ENCODE measurements around the gene GINM1.

The GINM1 gene

DNA sequence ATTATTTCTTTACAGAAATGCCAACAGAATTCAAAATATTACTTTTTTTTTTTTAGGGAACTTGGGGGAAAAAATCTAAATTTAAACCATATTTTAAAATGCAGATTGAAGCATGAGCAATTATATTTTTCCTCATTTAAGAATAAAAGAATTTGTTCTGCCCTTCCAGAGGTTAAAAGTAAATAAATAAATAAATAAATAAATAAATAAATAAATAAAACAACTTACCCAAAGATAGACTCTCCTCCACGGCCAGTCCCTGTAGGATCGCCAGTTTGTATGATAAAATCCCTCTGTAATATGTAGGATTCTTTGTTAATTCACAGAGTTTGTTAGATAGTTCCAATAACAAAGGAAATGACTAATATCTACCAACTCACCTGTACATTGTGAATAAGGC lies 25.0 kb upstream of the GINM1 start:
- no peak overlapping the region for H3K4me2 ChIP-seq (ENCODE audit: low read depth, low read length, poor library complexity, severe bottlenecking)
- H3K27me3 ChIP-seq (ENCODE audit: low read length), result no peaks in the 10 kb centered on the region
- H3K9me3 ChIP-seq (ENCODE audit: insufficient read depth, low read length), result no peaks in the 10 kb centered on the region
- no peak overlapping the region for H2AFZ ChIP-seq (ENCODE audit: low read depth, low read length, severe bottlenecking)
- peaks cover 5% of the 10 kb centered on the region for H3F3A ChIP-seq (ENCODE audit: insufficient read depth)
- peaks cover 45% of the 10 kb centered on the region for H3K79me2 ChIP-seq (ENCODE audit: insufficient read depth, low read length)
- peaks cover 3% of the 10 kb centered on the region; the same call in 1 of the 2 replicates for H4K20me1 ChIP-seq (ENCODE audit: low read depth, low read length)
- H3K9ac ChIP-seq (ENCODE audit: low read length), result no peak overlapping the region
- TF ChIP-seq, protein P1, sequence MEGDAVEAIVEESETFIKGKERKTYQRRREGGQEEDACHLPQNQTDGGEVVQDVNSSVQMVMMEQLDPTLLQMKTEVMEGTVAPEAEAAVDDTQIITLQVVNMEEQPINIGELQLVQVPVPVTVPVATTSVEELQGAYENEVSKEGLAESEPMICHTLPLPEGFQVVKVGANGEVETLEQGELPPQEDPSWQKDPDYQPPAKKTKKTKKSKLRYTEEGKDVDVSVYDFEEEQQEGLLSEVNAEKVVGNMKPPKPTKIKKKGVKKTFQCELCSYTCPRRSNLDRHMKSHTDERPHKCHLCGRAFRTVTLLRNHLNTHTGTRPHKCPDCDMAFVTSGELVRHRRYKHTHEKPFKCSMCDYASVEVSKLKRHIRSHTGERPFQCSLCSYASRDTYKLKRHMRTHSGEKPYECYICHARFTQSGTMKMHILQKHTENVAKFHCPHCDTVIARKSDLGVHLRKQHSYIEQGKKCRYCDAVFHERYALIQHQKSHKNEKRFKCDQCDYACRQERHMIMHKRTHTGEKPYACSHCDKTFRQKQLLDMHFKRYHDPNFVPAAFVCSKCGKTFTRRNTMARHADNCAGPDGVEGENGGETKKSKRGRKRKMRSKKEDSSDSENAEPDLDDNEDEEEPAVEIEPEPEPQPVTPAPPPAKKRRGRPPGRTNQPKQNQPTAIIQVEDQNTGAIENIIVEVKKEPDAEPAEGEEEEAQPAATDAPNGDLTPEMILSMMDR (IDR thresholded peaks at IDR 0.05; ENCODE audit: insufficient read depth, low read length, poor library complexity, severe bottlenecking), result no peak
- no peak for TF ChIP-seq EZH2phosphoT487 (conservative IDR thresholded peaks at IDR 0.05; ENCODE audit: low read length)
- no peaks in the 10 kb centered on the region for H3K9me2 ChIP-seq (replicated peaks; ENCODE audit: insufficient read depth, low read length)
- no peak overlapping the region for H3K27ac ChIP-seq (ENCODE audit: low read depth, low read length)
- peaks cover 12% of the 10 kb centered on the region; the same call in 1 of the 2 replicates for H3K36me3 ChIP-seq (ENCODE audit: low read length)
- H3K4me3 ChIP-seq (ENCODE audit: insufficient read depth, low read length, poor library complexity, severe bottlenecking), result no peak overlapping the region

DNA sequence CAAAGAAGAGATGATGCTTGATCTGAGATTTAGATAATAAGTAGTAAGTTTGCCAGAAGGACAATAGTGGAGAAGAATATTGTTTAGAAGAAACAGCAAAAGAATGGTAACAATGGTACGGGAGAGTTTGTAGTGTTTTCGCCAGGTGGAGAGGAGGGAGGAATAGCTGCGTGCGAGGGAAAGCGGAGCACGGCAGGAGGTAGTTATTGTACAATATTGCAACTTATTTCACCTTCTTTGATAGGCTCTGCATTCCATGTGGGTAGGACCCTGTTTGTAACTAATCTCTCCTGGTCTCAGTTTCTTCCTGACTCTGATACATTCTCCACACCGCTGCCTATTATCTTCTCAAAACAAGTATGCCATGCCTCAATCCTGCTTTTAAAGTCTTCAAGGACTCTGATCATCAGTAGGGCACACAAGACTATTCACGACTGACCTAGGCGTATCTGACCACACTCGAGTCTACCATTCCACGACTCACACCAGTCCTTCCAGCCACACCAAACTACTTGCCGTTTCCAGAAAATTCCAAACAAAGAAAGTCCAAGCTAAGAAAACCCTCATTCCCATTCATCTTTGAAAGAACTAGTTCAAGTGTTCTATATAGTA lies 21.4 kb upstream of the GINM1 start:
- Histone ChIP-seq H2AFZ (ENCODE audit: low read depth, low read length, severe bottlenecking) (no peak overlapping the region), H3K9me2 (replicated peaks; ENCODE audit: insufficient read depth, low read length) (no peaks in the 10 kb centered on the region), H4K20me1 (ENCODE audit: low read depth, low read length) (peaks cover 3% of the 10 kb centered on the region; the same call in 1 of the 2 replicates), H3K27ac (ENCODE audit: low read depth, low read length) (no peak overlapping the region), H3K4me2 (ENCODE audit: low read depth, low read length, poor library complexity, severe bottlenecking) (peak overlapping the region; percentile 80), H3K9ac (ENCODE audit: low read length) (peak overlapping the region; percentile 86), H3K27me3 (ENCODE audit: low read length) (no peaks in the 10 kb centered on the region), H3K9me3 (ENCODE audit: insufficient read depth, low read length) (no peaks in the 10 kb centered on the region), H3K36me3 (ENCODE audit: low read length) (peaks cover 7% of the 10 kb centered on the region; the same call in 1 of the 2 replicates), H3K4me3 (ENCODE audit: insufficient read depth, low read length, poor library complexity, severe bottlenecking) (peak overlapping the region; percentile 83), H3F3A (ENCODE audit: insufficient read depth) (peaks cover 12% of the 10 kb centered on the region), H3K79me2 (ENCODE audit: insufficient read depth, low read length) (peaks cover 45% of the 10 kb centered on the region)
- TF ChIP-seq EZH2phosphoT487 (conservative IDR thresholded peaks at IDR 0.05; ENCODE audit: low read length), result no peak
- TF ChIP-seq, protein P1 (IDR thresholded peaks at IDR 0.05; ENCODE audit: insufficient read depth, low read length, poor library complexity, severe bottlenecking), result no peak

GRCh38 chr6:149545258-149545753 lies 20.9 kb upstream of the GINM1 start:
- Histone ChIP-seq H3K27ac (ENCODE audit: low read depth, low read length) (peak overlapping the region; percentile 93), H3K9me3 (ENCODE audit: insufficient read depth, low read length) (no peaks in the 10 kb centered on the region), H3K27me3 (ENCODE audit: low read length) (no peaks in the 10 kb centered on the region), H3K4me3 (ENCODE audit: insufficient read depth, low read length, poor library complexity, severe bottlenecking) (peak overlapping the region; percentile 83), H3K79me2 (ENCODE audit: insufficient read depth, low read length) (peaks cover 45% of the 10 kb centered on the region), H3K36me3 (ENCODE audit: low read length) (peaks cover 7% of the 10 kb centered on the region; the same call in 1 of the 2 replicates), H3K9me2 (replicated peaks; ENCODE audit: insufficient read depth, low read length) (no peaks in the 10 kb centered on the region), H4K20me1 (ENCODE audit: low read depth, low read length) (peaks cover 3% of the 10 kb centered on the region; the same call in 1 of the 2 replicates), H2AFZ (ENCODE audit: low read depth, low read length, severe bottlenecking) (peak overlapping the region; percentile 73), H3K9ac (ENCODE audit: low read length) (peak overlapping the region; percentile 86), H3K4me2 (ENCODE audit: low read depth, low read length, poor library complexity, severe bottlenecking) (peak overlapping the region; percentile 80), H3F3A (ENCODE audit: insufficient read depth) (peaks cover 12% of the 10 kb centered on the region)
- TF ChIP-seq EZH2phosphoT487 (conservative IDR thresholded peaks at IDR 0.05; ENCODE audit: low read length), result no peak
- TF ChIP-seq, protein P1 (IDR thresholded peaks at IDR 0.05; ENCODE audit: insufficient read depth, low read length, poor library complexity, severe bottlenecking), result no peak

Measured in SU-DHL-6 (cell line).